Measurements from ENCODE around the gene LMTK3.

DNA sequence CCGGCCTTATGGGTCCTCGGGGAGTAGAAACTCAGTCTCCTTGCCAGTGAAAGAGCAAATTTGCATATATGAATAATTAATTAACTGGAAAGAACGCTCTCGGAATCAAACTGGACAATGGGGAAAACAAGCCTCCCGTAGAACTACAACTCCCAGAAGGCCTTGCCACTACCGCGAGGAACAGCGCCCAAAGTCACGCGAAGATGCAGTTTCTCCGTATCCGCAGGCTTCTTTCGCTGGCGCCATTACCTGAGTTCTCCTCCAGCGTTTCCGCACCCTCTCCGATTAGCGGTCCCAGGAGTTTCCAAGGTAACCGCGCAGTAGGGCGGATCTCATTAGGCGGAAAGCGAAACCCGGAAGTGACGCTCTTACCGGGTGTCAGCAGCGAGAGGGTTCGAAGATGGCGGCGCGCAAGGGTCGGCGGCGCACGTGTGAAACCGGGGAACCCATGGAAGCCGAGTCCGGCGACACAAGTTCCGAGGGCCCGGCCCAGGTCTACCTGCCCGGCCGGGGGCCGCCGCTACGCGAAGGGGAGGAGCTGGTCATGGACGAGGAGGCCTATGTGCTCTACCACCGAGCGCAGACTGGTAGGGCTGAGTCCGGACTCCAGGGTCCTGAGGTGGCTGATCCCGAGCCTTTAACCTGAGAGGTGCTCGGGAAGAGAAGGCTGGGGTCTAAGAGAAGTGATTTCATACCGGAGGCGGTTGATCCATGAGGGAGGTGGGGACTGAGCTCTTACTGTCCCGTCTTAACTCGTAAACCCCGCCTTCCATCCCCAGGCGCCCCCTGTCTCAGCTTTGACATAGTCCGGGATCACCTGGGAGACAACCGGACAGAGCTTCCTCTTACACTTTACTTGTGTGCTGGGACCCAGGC is 65.8 kb downstream of the LMTK3 start, which contains the start of gene GRWD1:
- TF ChIP-seq, protein P1, sequence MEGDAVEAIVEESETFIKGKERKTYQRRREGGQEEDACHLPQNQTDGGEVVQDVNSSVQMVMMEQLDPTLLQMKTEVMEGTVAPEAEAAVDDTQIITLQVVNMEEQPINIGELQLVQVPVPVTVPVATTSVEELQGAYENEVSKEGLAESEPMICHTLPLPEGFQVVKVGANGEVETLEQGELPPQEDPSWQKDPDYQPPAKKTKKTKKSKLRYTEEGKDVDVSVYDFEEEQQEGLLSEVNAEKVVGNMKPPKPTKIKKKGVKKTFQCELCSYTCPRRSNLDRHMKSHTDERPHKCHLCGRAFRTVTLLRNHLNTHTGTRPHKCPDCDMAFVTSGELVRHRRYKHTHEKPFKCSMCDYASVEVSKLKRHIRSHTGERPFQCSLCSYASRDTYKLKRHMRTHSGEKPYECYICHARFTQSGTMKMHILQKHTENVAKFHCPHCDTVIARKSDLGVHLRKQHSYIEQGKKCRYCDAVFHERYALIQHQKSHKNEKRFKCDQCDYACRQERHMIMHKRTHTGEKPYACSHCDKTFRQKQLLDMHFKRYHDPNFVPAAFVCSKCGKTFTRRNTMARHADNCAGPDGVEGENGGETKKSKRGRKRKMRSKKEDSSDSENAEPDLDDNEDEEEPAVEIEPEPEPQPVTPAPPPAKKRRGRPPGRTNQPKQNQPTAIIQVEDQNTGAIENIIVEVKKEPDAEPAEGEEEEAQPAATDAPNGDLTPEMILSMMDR (IDR thresholded peaks at IDR 0.05), result peak in 2 of 5 experiments; percentile 1 to 31
- TF ChIP-seq POLR2A (IDR thresholded peaks at IDR 0.05), result peak in 1 of 2 donors; percentile 50

All from tibial nerve (tissue), 3 donors.